GM21786 (cell line): ENCODE measurements around the gene ATG9A.
"Not testable (repeated sequence)": the region's sequence is repeated elsewhere in the genome, so short reads cannot be mapped to it uniquely, and the experiment has no call there.

Experiments
- ATAC-seq: cut with Tn5 transposase; IDR thresholded peaks from one replicate; pipeline ENCODE4 v1.9.1; 2021; ENCODE audit not compliant: unreplicated experiment

The ATG9A gene

GRCh38 chr2:219229305-219230058 lies at the start of gene ATG9A, which contains the start of gene ANKZF1:
Gene ATG9A (minus strand): TSS chr2:219229636. CDS start chr2:219228024, 1,612 bp downstream.
Gene ANKZF1 (plus strand): TSS chr2:219229806. CDS start chr2:219230258, 452 bp downstream.
- ATAC-seq = peak; percentile 98

GRCh38 chr2:219278655-219279150 lies 49.3 kb upstream of the ATG9A start:
- ATAC-seq = no peak

- ATAC-seq = peak; percentile 20
Measured at GRCh38 chr2:219277703-219278654, 48.5 kb upstream of the ATG9A start.

GRCh38 chr2:219274361-219274921 lies 45.0 kb upstream of the ATG9A start:
- no peak for ATAC-seq

GRCh38 chr2:219273937-219274336 lies 44.5 kb upstream of the ATG9A start:
- no peak for ATAC-seq

GRCh38 chr2:219272995-219273394 lies 43.6 kb upstream of the ATG9A start:
- ATAC-seq = no peak

- ATAC-seq = no peak
Measured at GRCh38 chr2:219272356-219272755, 42.9 kb upstream of the ATG9A start.

- ATAC-seq = no peak
Measured at GRCh38 chr2:219271021-219271420, 41.6 kb upstream of the ATG9A start.

GRCh38 chr2:219270055-219270372 lies 40.6 kb upstream of the ATG9A start:
- no peak for ATAC-seq

GRCh38 chr2:219269362-219270054 lies 40.1 kb upstream of the ATG9A start:
- no peak for ATAC-seq

GRCh38 chr2:219268294-219268693 lies 38.9 kb upstream of the ATG9A start:
- ATAC-seq = no peak

GRCh38 chr2:219266886-219267285 lies 37.5 kb upstream of the ATG9A start:
- ATAC-seq = no peak

GRCh38 chr2:219266232-219266631 lies 36.8 kb upstream of the ATG9A start:
- no peak for ATAC-seq

- no peak for ATAC-seq
Measured at GRCh38 chr2:219261024-219261855, 31.8 kb upstream of the ATG9A start.

- ATAC-seq = not testable (repeated sequence)
Measured at GRCh38 chr2:219258942-219259341, 29.5 kb upstream of the ATG9A start.

GRCh38 chr2:219254590-219255201 lies 25.3 kb upstream of the ATG9A start:
- peak; percentile 35 for ATAC-seq

- peak; percentile 35 for ATAC-seq
Measured at GRCh38 chr2:219253753-219254589, 24.5 kb upstream of the ATG9A start, which contains the start of gene TUBA4A. Gene TUBA4A (minus strand): TSS chr2:219253918. CDS start chr2:219253858, 60 bp downstream.
